ENCODE results near the gene NR3C2.
A peak's percentile ranks its signal among the peaks of the same experiment; 100 is the strongest.
"Not testable (repeated sequence)": the region's sequence is repeated elsewhere in the genome, so short reads cannot be mapped to it uniquely, and the experiment has no call there.

The NR3C2 gene

GRCh38 chr4:148211533-148211932, 230.7 kb downstream of the NR3C2 start:
- DNase-seq: no peak

- DNase-seq: no peak
These were observed 231.6 kb downstream of the NR3C2 start for GRCh38 chr4:148210661-148211060.

GRCh38 chr4:148207068-148207467, 235.1 kb downstream of the NR3C2 start:
- no peak for DNase-seq

- DNase-seq: no peak
These were observed 236.7 kb downstream of the NR3C2 start for GRCh38 chr4:148205476-148205875.

- no peak for DNase-seq
These were observed 237.3 kb downstream of the NR3C2 start for GRCh38 chr4:148204892-148205291.

GRCh38 chr4:148204171-148204570, 238.0 kb downstream of the NR3C2 start:
- DNase-seq: no peak

GRCh38 chr4:148203056-148203898, 238.9 kb downstream of the NR3C2 start:
- DNase-seq: peak in 1 of 2 experiments; percentile 12

- no peak for DNase-seq
These were observed 241.3 kb downstream of the NR3C2 start for GRCh38 chr4:148200960-148201359.

GRCh38 chr4:148196164-148196563, 246.1 kb downstream of the NR3C2 start:
- DNase-seq: peak in 1 of 2 experiments; percentile 0

GRCh38 chr4:148192526-148192925, 249.7 kb downstream of the NR3C2 start:
- DNase-seq: no peak

- DNase-seq: not testable (repeated sequence)
These were observed 254.6 kb downstream of the NR3C2 start for GRCh38 chr4:148187454-148188222.

GRCh38 chr4:148184922-148185321, 257.3 kb downstream of the NR3C2 start:
- no peak for DNase-seq

GRCh38 chr4:148182230-148182911, 259.8 kb downstream of the NR3C2 start:
- DNase-seq: no peak

- no peak for DNase-seq
These were observed 268.7 kb downstream of the NR3C2 start for GRCh38 chr4:148173397-148174017.

- DNase-seq: no peak
These were observed 270.6 kb downstream of the NR3C2 start for GRCh38 chr4:148171596-148171995.

GRCh38 chr4:148170408-148171365, 271.5 kb downstream of the NR3C2 start:
- no peak for DNase-seq

- no peak for DNase-seq
These were observed 276.1 kb downstream of the NR3C2 start for GRCh38 chr4:148166132-148166591.

GRCh38 chr4:148164557-148164956, 277.7 kb downstream of the NR3C2 start:
- no peak for DNase-seq

GRCh38 chr4:148162991-148163390, 279.2 kb downstream of the NR3C2 start:
- DNase-seq: no peak

- DNase-seq: no peak
These were observed 279.7 kb downstream of the NR3C2 start for GRCh38 chr4:148162519-148162918.

GRCh38 chr4:148161601-148162000, 280.6 kb downstream of the NR3C2 start:
- no peak for DNase-seq

GRCh38 chr4:148159793-148160192, 282.4 kb downstream of the NR3C2 start:
- no peak for DNase-seq
